ENCODE results near the gene THRB.

The THRB gene

GRCh38 chr3:24139463-24140412, 354.9 kb downstream of the THRB start:
- no peaks in the 10 kb centered on the region; the same call in 1 of the 2 replicates for H3K27me3 ChIP-seq (replicated peaks; ENCODE audit: control insufficient read depth, insufficient read depth, low read length)
- H3K36me3 ChIP-seq (ENCODE audit: control insufficient read depth, insufficient read depth, low read length) = no peaks in the 10 kb centered on the region
- DNase-seq (ENCODE audit: extremely low read depth, insufficient read length) = no peak
- H3K4me3 ChIP-seq (replicated peaks; ENCODE audit: low read depth, low read length) = no peak overlapping the region
- no peak for TF ChIP-seq CTCF (IDR thresholded peaks at IDR 0.05; ENCODE audit: insufficient read depth, low read length, poor library complexity, severe bottlenecking)

- no peak for TF ChIP-seq CTCF (IDR thresholded peaks at IDR 0.05; ENCODE audit: insufficient read depth, low read length, poor library complexity, severe bottlenecking)
- no peaks in the 10 kb centered on the region; the same call in 1 of the 2 replicates for H3K27me3 ChIP-seq (replicated peaks; ENCODE audit: control insufficient read depth, insufficient read depth, low read length)
- DNase-seq (ENCODE audit: extremely low read depth, insufficient read length) = no peak
- H3K4me3 ChIP-seq (replicated peaks; ENCODE audit: low read depth, low read length) = no peak overlapping the region
- no peaks in the 10 kb centered on the region for H3K36me3 ChIP-seq (ENCODE audit: control insufficient read depth, insufficient read depth, low read length)
These were observed 355.8 kb downstream of the THRB start for GRCh38 chr3:24138876-24139256.

GRCh38 chr3:24137958-24138875, 356.4 kb downstream of the THRB start:
- DNase-seq (ENCODE audit: extremely low read depth, insufficient read length) = no peak
- Histone ChIP-seq H3K4me3 (replicated peaks; ENCODE audit: low read depth, low read length) (no peak overlapping the region), H3K36me3 (ENCODE audit: control insufficient read depth, insufficient read depth, low read length) (no peaks in the 10 kb centered on the region), H3K27me3 (replicated peaks; ENCODE audit: control insufficient read depth, insufficient read depth, low read length) (no peaks in the 10 kb centered on the region; the same call in 1 of the 2 replicates)
- TF ChIP-seq CTCF (IDR thresholded peaks at IDR 0.05; ENCODE audit: insufficient read depth, low read length, poor library complexity, severe bottlenecking) = no peak

- H3K36me3 ChIP-seq (ENCODE audit: control insufficient read depth, insufficient read depth, low read length) = no peaks in the 10 kb centered on the region
- H3K4me3 ChIP-seq (replicated peaks; ENCODE audit: low read depth, low read length) = no peak overlapping the region
- no peaks in the 10 kb centered on the region; the same call in 1 of the 2 replicates for H3K27me3 ChIP-seq (replicated peaks; ENCODE audit: control insufficient read depth, insufficient read depth, low read length)
- TF ChIP-seq CTCF (IDR thresholded peaks at IDR 0.05; ENCODE audit: insufficient read depth, low read length, poor library complexity, severe bottlenecking) = no peak
- DNase-seq (ENCODE audit: extremely low read depth, insufficient read length) = no peak
These were observed 357.3 kb downstream of the THRB start for GRCh38 chr3:24137334-24137733.

- DNase-seq (ENCODE audit: extremely low read depth, insufficient read length) = no peak
- no peak for TF ChIP-seq CTCF (IDR thresholded peaks at IDR 0.05; ENCODE audit: insufficient read depth, low read length, poor library complexity, severe bottlenecking)
- Histone ChIP-seq H3K27me3 (replicated peaks; ENCODE audit: control insufficient read depth, insufficient read depth, low read length) (no peaks in the 10 kb centered on the region; the same call in 1 of the 2 replicates), H3K4me3 (replicated peaks; ENCODE audit: low read depth, low read length) (no peak overlapping the region), H3K36me3 (ENCODE audit: control insufficient read depth, insufficient read depth, low read length) (no peaks in the 10 kb centered on the region)
These were observed 357.9 kb downstream of the THRB start for GRCh38 chr3:24136624-24137310.

Data from GM06990 (cell line).